NB4 (cell line): ENCODE results near the gene FCSK.

Experiments used
- DNase-seq: peaks from one replicate; pipeline ENCODE4 v3.0.0; 2010; ENCODE audit warnings: low read depth
- H3K4me3 ChIP-seq: one replicate; pipeline ENCODE4 v1.5.1; 2011; ENCODE audit warnings: mild to moderate bottlenecking, low read depth, low read length, moderate library complexity
- CTCF ChIP-seq: IDR thresholded peaks from one replicate; pipeline ENCODE4 v1.5.1; 2012; ENCODE audit warnings: low read depth, low read length
- MAX ChIP-seq: IDR thresholded peaks from 2 replicates; pipeline ENCODE4 v1.6.1; 2011; ENCODE audit warnings: low read depth, low read length
- MYC ChIP-seq: IDR thresholded peaks from 2 replicates; pipeline ENCODE4 v1.6.1; 2011; ENCODE audit warnings: low read depth, low read length
- POLR2A ChIP-seq: IDR thresholded peaks from 2 replicates; pipeline ENCODE4 v1.6.1; 2011; ENCODE audit warnings: mild to moderate bottlenecking; ENCODE audit not compliant: insufficient read length; ENCODE audit errors: extremely low read depth

Gene FCSK

DNA sequence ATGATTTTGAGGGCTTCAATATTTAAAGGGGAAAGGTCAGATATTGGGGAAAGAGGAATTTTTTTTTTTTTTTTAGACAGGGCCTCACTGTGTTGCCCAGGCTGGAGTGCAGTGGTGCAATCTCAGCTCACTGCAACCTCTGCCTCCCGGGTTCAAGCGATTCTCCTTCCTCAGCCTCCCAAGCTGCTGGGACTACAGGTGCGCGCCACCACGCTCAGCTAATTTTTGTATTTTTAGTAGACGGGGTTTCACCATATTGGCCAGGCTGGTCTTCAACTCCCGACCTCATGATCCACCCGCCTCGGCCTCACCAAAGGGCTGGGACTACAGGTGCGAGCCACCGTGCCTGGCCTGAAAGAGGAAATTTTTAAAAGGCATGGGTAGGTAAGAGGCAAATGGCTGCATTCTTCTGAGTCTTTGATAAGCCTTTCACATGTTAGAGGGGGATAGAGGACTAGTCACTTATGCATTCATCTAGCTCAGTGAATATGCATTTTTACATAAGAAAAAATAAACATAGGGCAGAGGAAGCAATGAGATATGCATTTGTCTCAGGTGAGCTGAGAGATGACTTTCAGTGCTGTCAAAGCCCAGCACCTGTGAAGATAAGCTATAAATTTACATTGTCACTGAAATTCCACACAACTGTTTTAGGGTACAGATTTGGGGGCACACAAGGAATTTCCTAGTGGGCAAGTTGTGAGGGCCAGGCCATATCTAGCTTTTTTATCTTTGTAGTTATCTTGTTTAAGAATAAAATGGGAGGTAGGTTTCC is 1.1 kb upstream of the FCSK start:
- H3K4me3 ChIP-seq: peak overlapping the region; percentile 76
- DNase-seq: no peak
- TF ChIP-seq MYC (no peak), MAX (no peak), CTCF (no peak), POLR2A (no peak)

DNA sequence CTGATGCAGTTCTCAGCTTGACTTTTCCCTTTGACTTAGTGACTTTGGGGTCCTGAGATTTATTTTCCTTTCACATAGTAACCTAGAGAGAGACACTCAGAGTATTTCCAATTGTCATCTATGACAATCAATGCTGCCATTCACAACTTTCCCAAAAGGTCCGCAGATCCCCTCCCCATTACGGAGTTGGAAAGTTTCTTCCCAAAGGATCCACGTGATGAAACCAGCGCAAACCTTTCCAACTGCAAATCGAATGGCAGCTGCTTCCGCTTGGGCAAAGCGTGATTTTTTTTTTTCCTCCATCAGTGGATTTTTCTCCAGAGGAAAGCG is 538 bp upstream of the FCSK start:
- peak; percentile 24; the same call in 1 of the 2 replicates for TF ChIP-seq MAX
- no peak for TF ChIP-seq MYC
- TF ChIP-seq CTCF: no peak
- TF ChIP-seq POLR2A: no peak
- H3K4me3 ChIP-seq: peak overlapping the region; percentile 76
- no peak for DNase-seq

GRCh38 chr16:70455910-70456309 is 1.5 kb downstream of the FCSK start:
- TF ChIP-seq CTCF: no peak
- TF ChIP-seq POLR2A: no peak
- no peak for TF ChIP-seq MAX
- no peak for TF ChIP-seq MYC
- no peak overlapping the region for H3K4me3 ChIP-seq
- no peak for DNase-seq

- no peak for DNase-seq
- no peak for TF ChIP-seq MYC
- TF ChIP-seq MAX: no peak
- no peak for TF ChIP-seq POLR2A
- no peak for TF ChIP-seq CTCF
- no peak overlapping the region for H3K4me3 ChIP-seq
Observed at GRCh38 chr16:70457446-70458166, 3.2 kb downstream of the FCSK start.

DNA sequence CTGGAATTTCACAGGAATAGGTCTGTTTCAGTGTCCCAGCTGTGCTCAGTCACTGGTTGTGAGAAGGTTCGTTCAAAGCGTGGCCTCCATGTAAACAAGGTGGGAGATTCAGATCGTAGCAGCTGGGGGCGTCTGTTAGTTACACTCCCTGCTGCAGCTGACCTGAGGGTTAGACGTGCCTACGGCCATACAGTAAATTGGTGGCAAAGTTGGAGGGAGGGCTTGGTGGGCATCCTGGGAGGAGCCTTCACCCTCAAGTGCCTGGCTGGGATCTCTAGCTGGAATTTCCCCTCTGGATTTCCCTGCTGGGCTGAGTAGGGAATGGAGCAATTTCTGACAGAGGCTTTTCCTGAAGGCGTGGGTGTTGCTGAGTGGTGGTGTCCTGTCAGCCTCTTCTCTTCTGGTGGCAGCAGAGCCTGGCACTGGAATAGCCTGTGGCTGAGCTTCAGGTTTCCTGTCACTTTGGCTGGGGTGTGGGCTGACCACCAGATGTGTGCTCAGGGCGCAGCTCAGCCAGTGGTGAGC is 6.4 kb downstream of the FCSK start:
- H3K4me3 ChIP-seq: no peak overlapping the region
- TF ChIP-seq MAX: no peak
- TF ChIP-seq CTCF: no peak
- no peak for TF ChIP-seq MYC
- no peak for TF ChIP-seq POLR2A
- no peak for DNase-seq
